RWPE1 (cell line): ENCODE results near the gene SLC12A8.
A peak's percentile ranks its signal among the peaks of the same experiment; 100 is the strongest.

Experiments
- CTCF ChIA-PET: fragments of 350-600 bp; sonication (Branson Sonifier 250); formaldehyde crosslinking; extraction: SDS; loops from one replicate; lab custom pipeline; 2021; lab: Yijun Ruan, JAX
- POLR2A ChIA-PET: fragments of 400-600 bp; formaldehyde crosslinking; extraction: SDS; loops from one replicate; lab custom pipeline; 2020; ENCODE audit warnings: antibody characterized with exemption; ENCODE audit not compliant: low non-redundant PET; lab: Yijun Ruan, JAX
- DNase-seq: peaks from one replicate; pipeline ENCODE4 v3.0.0; 2012; ENCODE audit warnings: low spot score
- H3K27ac ChIP-seq: fragments of 450-650 bp; 2 replicates; pipeline ENCODE4 v1.5.1; 2017
- TF ChIP-seq, protein P1 (sequence below): fragments of 450-650 bp; conservative IDR thresholded peaks from 2 replicates; pipeline ENCODE4 v1.5.1; 2017; ENCODE audit warnings: low read depth, mild to moderate bottlenecking

Gene SLC12A8

GRCh38 chr3:125110876-125111480 lies 101.6 kb downstream of the SLC12A8 start:
- no peak for DNase-seq
- TF ChIP-seq, protein P1, sequence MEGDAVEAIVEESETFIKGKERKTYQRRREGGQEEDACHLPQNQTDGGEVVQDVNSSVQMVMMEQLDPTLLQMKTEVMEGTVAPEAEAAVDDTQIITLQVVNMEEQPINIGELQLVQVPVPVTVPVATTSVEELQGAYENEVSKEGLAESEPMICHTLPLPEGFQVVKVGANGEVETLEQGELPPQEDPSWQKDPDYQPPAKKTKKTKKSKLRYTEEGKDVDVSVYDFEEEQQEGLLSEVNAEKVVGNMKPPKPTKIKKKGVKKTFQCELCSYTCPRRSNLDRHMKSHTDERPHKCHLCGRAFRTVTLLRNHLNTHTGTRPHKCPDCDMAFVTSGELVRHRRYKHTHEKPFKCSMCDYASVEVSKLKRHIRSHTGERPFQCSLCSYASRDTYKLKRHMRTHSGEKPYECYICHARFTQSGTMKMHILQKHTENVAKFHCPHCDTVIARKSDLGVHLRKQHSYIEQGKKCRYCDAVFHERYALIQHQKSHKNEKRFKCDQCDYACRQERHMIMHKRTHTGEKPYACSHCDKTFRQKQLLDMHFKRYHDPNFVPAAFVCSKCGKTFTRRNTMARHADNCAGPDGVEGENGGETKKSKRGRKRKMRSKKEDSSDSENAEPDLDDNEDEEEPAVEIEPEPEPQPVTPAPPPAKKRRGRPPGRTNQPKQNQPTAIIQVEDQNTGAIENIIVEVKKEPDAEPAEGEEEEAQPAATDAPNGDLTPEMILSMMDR = no peak
- peak overlapping the region; percentile 86 for H3K27ac ChIP-seq
- CTCF ChIA-PET = no interaction called here
- POLR2A ChIA-PET = no interaction called here

DNA sequence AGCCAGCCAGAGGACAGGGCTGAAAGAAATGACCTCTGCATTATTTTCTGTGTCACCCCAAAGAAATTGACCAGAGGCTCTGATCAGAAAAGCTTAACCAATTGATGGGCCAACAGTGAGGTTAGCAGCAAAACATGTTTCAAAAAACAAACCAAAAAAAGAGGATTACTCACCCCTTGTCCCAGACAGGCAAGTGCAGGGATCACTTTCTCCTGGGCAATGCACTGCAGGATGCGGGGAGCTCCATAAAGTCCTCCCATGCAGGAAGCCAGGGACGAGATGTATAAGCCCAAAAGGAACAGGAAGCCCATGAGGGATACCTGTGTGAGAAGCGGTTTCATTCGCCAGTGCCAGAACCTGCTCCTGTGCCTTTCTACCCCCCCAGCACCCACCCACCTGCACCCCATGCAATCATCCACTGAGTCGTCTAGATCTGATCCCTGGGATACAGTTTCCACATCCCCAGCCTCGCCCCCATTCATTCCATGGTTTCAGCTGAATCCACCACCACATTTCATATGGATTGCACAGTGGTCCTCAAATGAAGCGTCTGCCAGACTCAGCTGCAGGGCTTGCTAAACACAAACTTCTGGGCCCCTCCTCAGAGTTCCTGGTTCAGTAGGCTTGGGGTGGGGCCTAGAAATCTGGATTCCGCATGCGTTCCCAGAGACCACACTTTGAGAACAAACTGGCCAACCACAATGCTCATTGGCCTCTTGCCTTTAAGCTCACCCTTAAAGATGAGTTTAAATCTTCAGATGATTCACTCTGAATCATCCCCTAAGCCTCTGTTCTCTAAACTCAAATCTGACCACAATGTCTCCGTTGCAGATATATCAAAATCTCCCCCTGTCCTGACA lies 102.3 kb downstream of the SLC12A8 start:
- peak overlapping the region; percentile 86 for H3K27ac ChIP-seq
- ChIA-PET POLR2A (no interaction called here), CTCF (no interaction called here)
- peak; percentile 76 for DNase-seq
- TF ChIP-seq, protein P1 = no peak

- H3K27ac ChIP-seq = peak overlapping the region; percentile 86; the same call in 1 of the 2 replicates
These were observed 103.0 kb downstream of the SLC12A8 start for GRCh38 chr3:125109536-125109925.

GRCh38 chr3:125108833-125109535 lies 103.6 kb downstream of the SLC12A8 start:
- DNase-seq = no peak
- no peak overlapping the region for H3K27ac ChIP-seq
- ChIA-PET POLR2A (no interaction called here), CTCF (interaction anchor here (0.5 kb wide), 1 partner anchor 13 kb away, joined by 3 read pairs; no protein-coding TSS in a partner anchor)
- TF ChIP-seq, protein P1 = no peak

More at GRCh38 chr3:125109536-125109925, 103.0 kb downstream of the SLC12A8 start:
- TF ChIP-seq, protein P1 = no peak
- DNase-seq = no peak
- CTCF ChIA-PET = interaction anchor here (0.5 kb wide), 1 partner anchor 13 kb away, joined by 3 read pairs; no protein-coding TSS in a partner anchor
- POLR2A ChIA-PET = no interaction called here

DNA sequence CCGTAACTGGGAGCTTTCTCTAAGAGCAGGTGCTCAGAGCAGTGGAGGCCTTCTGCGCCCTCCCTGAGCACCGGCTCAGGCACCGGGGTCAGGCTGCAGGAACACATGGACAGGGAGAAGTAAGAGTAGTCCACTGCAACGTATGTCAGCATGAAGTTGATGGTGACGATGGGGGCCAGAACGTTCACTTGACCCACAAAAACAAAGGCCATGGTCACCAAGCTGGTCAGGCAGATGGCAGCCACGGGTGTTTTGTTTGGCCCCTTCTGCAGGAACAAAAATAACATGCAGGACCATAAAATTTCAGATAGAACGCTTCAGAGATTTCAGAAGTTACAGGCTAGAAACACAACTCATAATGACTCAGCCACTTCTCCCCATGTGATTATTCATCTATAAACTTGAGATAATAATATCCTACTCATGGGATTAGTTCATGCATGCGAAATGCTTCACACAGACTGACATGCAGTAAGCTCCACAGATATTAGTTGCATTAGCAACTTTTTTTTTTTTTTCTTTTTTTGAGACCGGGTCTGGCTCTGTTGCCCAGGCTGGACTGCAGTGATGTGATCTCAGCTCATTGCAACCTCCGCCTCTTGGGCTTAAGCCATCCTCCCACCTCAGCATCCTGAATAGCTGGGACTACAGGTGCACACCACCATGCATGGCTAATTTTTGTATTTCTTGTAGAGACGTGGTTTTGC lies 104.5 kb downstream of the SLC12A8 start:
- TF ChIP-seq, protein P1 = no peak
- ChIA-PET POLR2A (no interaction called here), CTCF (no interaction called here)
- peak; percentile 71 for DNase-seq
- peak overlapping the region; percentile 73 for H3K27ac ChIP-seq
